Karpas-422 (cell line): Measurements from ENCODE around the gene LMX1A. TPM values are rescaled to one million over a fixed set of nuclear protein-coding genes. Genes with fewer than 3 reads are reported as not detected.

Experiments
- DNase-seq: peaks from one replicate; pipeline ENCODE4 v3.0.0-alpha.2; 2015
- H2AFZ ChIP-seq: fragments of 200-600 bp; sonication (generic); 2 replicates; pipeline ENCODE4 v1.6.1; 2014; ENCODE audit warnings: antibody characterized with exemption, low read length, mixed read lengths
- H3K27ac ChIP-seq: fragments of 200-600 bp; sonication (generic); 2 replicates; pipeline ENCODE4 v1.5.1; 2014; ENCODE audit warnings: mild to moderate bottlenecking, low read length, moderate library complexity
- H3K27me3 ChIP-seq: fragments of 200-600 bp; sonication (generic); 2 replicates; pipeline ENCODE4 v1.6.1; 2014; ENCODE audit warnings: low read length, mixed read lengths
- H3K36me3 ChIP-seq: fragments of 200-600 bp; sonication (generic); 2 replicates; pipeline ENCODE4 v1.6.1; 2014; ENCODE audit warnings: low read length, mixed read lengths; ENCODE audit not compliant: insufficient read depth
- H3K4me1 ChIP-seq: fragments of 200-600 bp; sonication (generic); 2 replicates; pipeline ENCODE4 v1.6.1; 2014; ENCODE audit warnings: mild to moderate bottlenecking, low read length, mixed read lengths
- H3K4me2 ChIP-seq: fragments of 200-600 bp; sonication (generic); 2 replicates; pipeline ENCODE4 v1.6.1; 2014; ENCODE audit warnings: low read length, low read depth, mild to moderate bottlenecking; ENCODE audit not compliant: poor library complexity, severe bottlenecking
- H3K4me3 ChIP-seq: fragments of 200-600 bp; sonication (generic); 2 replicates; pipeline ENCODE4 v1.5.1; 2014; ENCODE audit warnings: mild to moderate bottlenecking, antibody characterized with exemption, low read length, mixed read lengths
- H3K79me2 ChIP-seq: fragments of 200-600 bp; sonication (generic); 2 replicates; pipeline ENCODE4 v1.6.1; 2014; ENCODE audit warnings: mild to moderate bottlenecking, low read length, mixed read lengths
- H3K9ac ChIP-seq: fragments of 200-600 bp; sonication (generic); 2 replicates; pipeline ENCODE4 v1.6.0; 2014; ENCODE audit warnings: low read length
- H3K9me2 ChIP-seq: fragments of 200-600 bp; sonication (generic), shearing (Covaris generic); replicated peaks from 2 replicates; pipeline ENCODE4 v1.6.0; 2014; ENCODE audit warnings: mild to moderate bottlenecking, low read length, moderate library complexity; ENCODE audit not compliant: insufficient read depth
- H3K9me3 ChIP-seq: fragments of 300-700, 200-600 bp; sonication (generic); 2 replicates; pipeline ENCODE4 v1.6.1; 2014; ENCODE audit warnings: low read length, mixed read lengths
- H4K20me1 ChIP-seq: fragments of 200-600 bp; sonication (generic); 2 replicates; pipeline ENCODE4 v1.6.1; 2014; ENCODE audit warnings: mild to moderate bottlenecking, antibody characterized with exemption, low read length, low read depth; ENCODE audit not compliant: insufficient read depth
- total RNA-seq: library from RNA; depleted of rRNA; stranded (reverse); fragments of >200 nt; shearing (Covaris generic); gene quantifications from 2 replicates; pipeline ENCODE4 v1.2.3, GENCODE V29; 2014; ENCODE audit warnings: low replicate concordance

Gene LMX1A
- total RNA-seq, 1 experiment from 2014 or later, result not detected

- Histone ChIP-seq H4K20me1 (no peaks in the 10 kb centered on the region), H3K9ac (no peak overlapping the region)
These were observed 132.0 kb downstream of the LMX1A start for GRCh38 chr1:165224504-165224903.

GRCh38 chr1:165222580-165222979 lies 133.9 kb downstream of the LMX1A start:
- Histone ChIP-seq H2AFZ (no peak overlapping the region), H3K4me1 (no peaks in the 10 kb centered on the region), H3K9ac (no peak overlapping the region), H3K27ac (no peak overlapping the region), H4K20me1 (no peaks in the 10 kb centered on the region), H3K36me3 (no peaks in the 10 kb centered on the region), H3K9me2 (no peaks in the 10 kb centered on the region), H3K4me3 (no peak overlapping the region), H3K27me3 (no peaks in the 10 kb centered on the region), H3K79me2 (no peaks in the 10 kb centered on the region), H3K4me2 (no peak overlapping the region), H3K9me3 (no peaks in the 10 kb centered on the region)
- DNase-seq, result no peak

More at GRCh38 chr1:165224504-165224903, 132.0 kb downstream of the LMX1A start:
- DNase-seq, result no peak
- H3K36me3 ChIP-seq, result no peaks in the 10 kb centered on the region
- no peak overlapping the region for H3K4me3 ChIP-seq
- no peaks in the 10 kb centered on the region for H3K79me2 ChIP-seq
- H3K9me3 ChIP-seq, result no peaks in the 10 kb centered on the region
- no peaks in the 10 kb centered on the region for H3K9me2 ChIP-seq
- H3K27ac ChIP-seq, result no peak overlapping the region
- H3K4me2 ChIP-seq, result no peak overlapping the region
- no peaks in the 10 kb centered on the region for H3K27me3 ChIP-seq
- H2AFZ ChIP-seq, result no peak overlapping the region
- no peaks in the 10 kb centered on the region for H3K4me1 ChIP-seq

GRCh38 chr1:165218731-165219130 lies 137.8 kb downstream of the LMX1A start:
- no peak overlapping the region for H3K4me3 ChIP-seq

GRCh38 chr1:165217958-165218357 lies 138.6 kb downstream of the LMX1A start:
- DNase-seq, result no peak
- H4K20me1 ChIP-seq, result no peaks in the 10 kb centered on the region
- H3K4me2 ChIP-seq, result no peak overlapping the region
- no peaks in the 10 kb centered on the region for H3K9me2 ChIP-seq
- H3K4me1 ChIP-seq, result no peaks in the 10 kb centered on the region
- no peaks in the 10 kb centered on the region for H3K27me3 ChIP-seq
- no peak overlapping the region for H3K9ac ChIP-seq
- no peak overlapping the region for H3K27ac ChIP-seq
- no peak overlapping the region for H3K4me3 ChIP-seq
- no peak overlapping the region for H2AFZ ChIP-seq
- H3K9me3 ChIP-seq, result no peaks in the 10 kb centered on the region
- H3K36me3 ChIP-seq, result no peaks in the 10 kb centered on the region
- H3K79me2 ChIP-seq, result no peaks in the 10 kb centered on the region

More at GRCh38 chr1:165218731-165219130, 137.8 kb downstream of the LMX1A start:
- no peak overlapping the region for H2AFZ ChIP-seq
- no peak overlapping the region for H3K4me2 ChIP-seq
- no peak overlapping the region for H3K27ac ChIP-seq
- no peaks in the 10 kb centered on the region for H4K20me1 ChIP-seq
- no peaks in the 10 kb centered on the region for H3K4me1 ChIP-seq
- H3K9ac ChIP-seq, result no peak overlapping the region
- H3K9me2 ChIP-seq, result no peaks in the 10 kb centered on the region
- no peaks in the 10 kb centered on the region for H3K27me3 ChIP-seq
- no peak for DNase-seq
- H3K36me3 ChIP-seq, result no peaks in the 10 kb centered on the region
- no peaks in the 10 kb centered on the region for H3K9me3 ChIP-seq
- no peaks in the 10 kb centered on the region for H3K79me2 ChIP-seq

GRCh38 chr1:165216254-165216653 lies 140.3 kb downstream of the LMX1A start:
- DNase-seq, result no peak
- Histone ChIP-seq H3K4me2 (no peak overlapping the region), H3K9ac (no peak overlapping the region), H4K20me1 (no peaks in the 10 kb centered on the region), H3K79me2 (no peaks in the 10 kb centered on the region), H2AFZ (no peak overlapping the region), H3K4me1 (no peaks in the 10 kb centered on the region), H3K27ac (no peak overlapping the region), H3K9me2 (no peaks in the 10 kb centered on the region), H3K36me3 (no peaks in the 10 kb centered on the region), H3K9me3 (no peaks in the 10 kb centered on the region), H3K4me3 (no peak overlapping the region), H3K27me3 (no peaks in the 10 kb centered on the region)

- H3K9me2 ChIP-seq, result no peaks in the 10 kb centered on the region
- no peak overlapping the region for H2AFZ ChIP-seq
- no peaks in the 10 kb centered on the region for H3K36me3 ChIP-seq
- no peak overlapping the region for H3K4me3 ChIP-seq
- H3K27me3 ChIP-seq, result no peaks in the 10 kb centered on the region
- no peak overlapping the region for H3K9ac ChIP-seq
- H3K9me3 ChIP-seq, result no peaks in the 10 kb centered on the region
- H3K4me1 ChIP-seq, result no peaks in the 10 kb centered on the region
- DNase-seq, result no peak
- H4K20me1 ChIP-seq, result no peaks in the 10 kb centered on the region
- no peaks in the 10 kb centered on the region for H3K79me2 ChIP-seq
- H3K4me2 ChIP-seq, result no peak overlapping the region
- no peak overlapping the region for H3K27ac ChIP-seq
These were observed 140.8 kb downstream of the LMX1A start for GRCh38 chr1:165215676-165216075.

GRCh38 chr1:165212229-165212628 lies 144.3 kb downstream of the LMX1A start:
- Histone ChIP-seq H3K27me3 (no peaks in the 10 kb centered on the region), H3K79me2 (no peaks in the 10 kb centered on the region), H3K4me3 (no peak overlapping the region), H3K4me2 (no peak overlapping the region), H2AFZ (no peak overlapping the region), H3K9me3 (no peaks in the 10 kb centered on the region), H3K36me3 (no peaks in the 10 kb centered on the region), H3K4me1 (no peaks in the 10 kb centered on the region), H3K9ac (no peak overlapping the region), H3K27ac (no peak overlapping the region), H3K9me2 (no peaks in the 10 kb centered on the region), H4K20me1 (no peaks in the 10 kb centered on the region)
- no peak for DNase-seq

GRCh38 chr1:165207853-165208515 lies 148.5 kb downstream of the LMX1A start:
- H3K4me1 ChIP-seq, result no peaks in the 10 kb centered on the region
- no peaks in the 10 kb centered on the region for H4K20me1 ChIP-seq
- no peaks in the 10 kb centered on the region for H3K9me3 ChIP-seq
- no peak overlapping the region for H2AFZ ChIP-seq
- DNase-seq, result no peak
- no peaks in the 10 kb centered on the region for H3K27me3 ChIP-seq
- H3K79me2 ChIP-seq, result no peaks in the 10 kb centered on the region
- no peaks in the 10 kb centered on the region for H3K36me3 ChIP-seq
- no peak overlapping the region for H3K4me3 ChIP-seq
- H3K27ac ChIP-seq, result no peak overlapping the region
- no peak overlapping the region for H3K9ac ChIP-seq
- no peak overlapping the region for H3K4me2 ChIP-seq
- H3K9me2 ChIP-seq, result no peaks in the 10 kb centered on the region
